ENCODE measurements around the gene KCNJ6.
"Not testable (repeated sequence)": the region's sequence is repeated elsewhere in the genome, so short reads cannot be mapped to it uniquely, and the experiment has no call there.

KCNJ6 gene

DNA sequence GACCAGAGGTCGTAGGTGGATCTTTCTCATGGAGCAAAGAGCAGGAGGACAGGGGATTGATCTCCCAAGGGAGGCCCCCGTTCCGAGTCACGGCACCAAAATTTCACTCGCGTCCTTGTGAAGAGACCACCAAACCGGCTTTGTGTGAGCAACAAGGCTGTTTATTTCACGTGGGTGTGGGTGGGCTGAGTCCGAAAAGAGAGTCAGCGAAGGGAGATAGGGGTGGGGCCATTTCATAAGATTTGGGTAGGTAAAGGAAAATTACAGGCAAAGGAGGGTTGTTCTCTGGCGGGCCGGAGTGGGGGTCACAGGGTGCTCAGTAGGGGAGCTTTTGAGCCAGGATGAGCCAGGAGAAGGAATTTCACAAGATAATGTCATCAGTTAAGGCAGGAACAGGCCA, 324.3 kb downstream of the KCNJ6 start:
- H3K4me3 Mint-ChIP-seq; H3K9me3 Mint-ChIP-seq; H3K36me3 Mint-ChIP-seq (ENCODE audit: low read depth); H3K27me3 Mint-ChIP-seq; H3K4me1 Mint-ChIP-seq (ENCODE audit: low read depth); H3K27ac Mint-ChIP-seq; intact Hi-C loops (cut with micrococcal nuclease): not testable (repeated sequence)

DNA sequence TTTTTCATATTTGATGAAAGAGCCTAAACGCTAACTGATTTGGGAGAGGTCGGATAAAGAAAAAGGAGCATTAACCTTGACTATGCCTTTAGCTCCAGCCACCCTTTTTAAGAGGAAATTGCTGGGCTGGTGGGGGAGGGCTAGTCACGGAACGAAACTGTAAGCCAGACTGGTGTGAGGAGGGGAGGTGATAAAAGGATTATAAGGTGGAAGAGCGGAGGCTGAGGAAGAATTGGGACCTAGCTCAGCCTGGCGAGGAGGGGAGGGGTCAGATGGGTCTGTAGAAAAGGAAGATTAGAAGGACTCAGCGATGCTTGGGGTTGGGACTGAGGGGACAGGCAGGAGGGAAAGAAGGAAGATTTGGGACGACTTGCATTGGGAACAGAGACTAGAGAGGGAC, 325.4 kb downstream of the KCNJ6 start:
- H3K9me3 Mint-ChIP-seq; H3K36me3 Mint-ChIP-seq (ENCODE audit: low read depth); H3K27me3 Mint-ChIP-seq; H3K27ac Mint-ChIP-seq; H3K4me1 Mint-ChIP-seq (ENCODE audit: low read depth); H3K4me3 Mint-ChIP-seq; intact Hi-C loops (cut with micrococcal nuclease): not testable (repeated sequence)

DNA sequence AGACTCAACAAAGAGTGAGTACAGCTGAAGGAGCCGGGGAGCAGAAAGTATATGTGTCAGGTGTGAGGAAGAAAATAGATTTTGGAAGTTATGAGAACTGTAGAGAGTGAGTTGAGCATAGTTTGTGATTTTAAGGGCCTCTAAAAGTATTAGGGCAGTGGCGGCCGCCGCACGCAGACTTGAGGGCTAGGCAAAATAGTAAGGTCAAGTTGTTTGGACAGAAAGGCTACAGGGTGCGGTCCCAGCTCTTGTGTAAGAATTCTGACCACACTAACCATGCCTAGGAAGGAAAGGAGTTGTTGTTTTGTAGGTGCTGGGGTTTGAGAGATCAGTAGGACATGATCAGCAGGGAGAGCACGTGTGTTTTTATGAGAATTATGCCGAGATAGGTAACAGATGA, 327.6 kb downstream of the KCNJ6 start:
- H3K27ac Mint-ChIP-seq; H3K4me1 Mint-ChIP-seq (ENCODE audit: low read depth); intact Hi-C loops (cut with micrococcal nuclease); H3K4me3 Mint-ChIP-seq; H3K36me3 Mint-ChIP-seq (ENCODE audit: low read depth); H3K27me3 Mint-ChIP-seq; H3K9me3 Mint-ChIP-seq: not testable (repeated sequence)

DNA sequence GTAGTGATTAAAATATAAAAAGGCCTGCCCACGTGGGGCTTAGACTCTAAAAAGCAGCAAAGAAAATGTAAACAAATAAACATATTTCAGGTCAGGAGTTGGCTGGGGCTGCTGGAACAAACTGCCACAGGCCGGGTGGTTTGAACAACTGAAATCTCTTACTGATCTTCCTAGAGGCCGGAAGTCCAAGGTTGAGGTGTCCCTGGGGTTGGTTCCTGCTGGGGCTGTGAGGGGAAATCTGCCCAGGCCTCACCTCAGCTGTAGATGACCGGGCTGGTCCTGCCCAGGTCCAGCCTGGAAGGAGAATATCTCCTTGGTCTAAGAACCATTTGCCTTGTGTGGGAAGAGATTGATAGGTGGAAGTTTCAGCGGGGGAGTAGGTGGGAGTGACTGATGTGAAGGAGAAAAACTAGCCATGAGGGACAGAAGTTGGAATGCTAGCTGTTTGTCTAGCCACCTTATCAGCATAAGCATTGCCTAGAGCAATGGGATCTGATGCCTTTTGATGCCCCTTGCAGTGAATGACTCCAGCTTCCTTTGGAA, 328.6 kb downstream of the KCNJ6 start:
- no peak overlapping the region for H3K27ac Mint-ChIP-seq
- no peaks in the 10 kb centered on the region for H3K4me1 Mint-ChIP-seq (ENCODE audit: low read depth)
- no peaks in the 10 kb centered on the region for H3K9me3 Mint-ChIP-seq
- H3K27me3 Mint-ChIP-seq = no peaks in the 10 kb centered on the region
- no peaks in the 10 kb centered on the region for H3K36me3 Mint-ChIP-seq (ENCODE audit: low read depth)
- intact Hi-C loops (cut with micrococcal nuclease) = no loop called here
- no peak overlapping the region for H3K4me3 Mint-ChIP-seq

DNA sequence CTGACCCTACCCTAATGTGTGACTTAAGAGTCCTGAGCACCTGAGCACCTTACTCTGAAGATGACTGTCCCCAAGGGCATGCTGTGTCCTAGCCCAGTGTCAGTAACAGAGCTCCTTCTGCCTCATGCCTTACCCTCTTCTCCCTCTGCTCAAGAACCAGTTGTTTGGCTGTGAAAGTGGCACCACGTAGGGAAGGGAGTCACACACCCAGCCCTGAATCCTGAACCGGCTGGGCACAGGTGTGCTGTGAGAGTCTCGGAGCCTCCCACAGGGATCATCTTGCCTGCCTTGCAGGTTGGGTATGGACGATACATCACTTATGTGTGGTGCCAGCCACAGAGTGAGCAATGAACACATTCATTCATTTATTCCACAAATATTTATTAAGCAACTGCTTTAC, 329.1 kb downstream of the KCNJ6 start:
- Mint-ChIP-seq H3K27ac (no peak overlapping the region), H3K36me3 (ENCODE audit: low read depth) (no peaks in the 10 kb centered on the region), H3K9me3 (no peaks in the 10 kb centered on the region), H3K4me1 (ENCODE audit: low read depth) (peaks cover 4% of the 10 kb centered on the region), H3K4me3 (no peak overlapping the region), H3K27me3 (peaks cover 3% of the 10 kb centered on the region)
- intact Hi-C loops (cut with micrococcal nuclease) = no loop called here

DNA sequence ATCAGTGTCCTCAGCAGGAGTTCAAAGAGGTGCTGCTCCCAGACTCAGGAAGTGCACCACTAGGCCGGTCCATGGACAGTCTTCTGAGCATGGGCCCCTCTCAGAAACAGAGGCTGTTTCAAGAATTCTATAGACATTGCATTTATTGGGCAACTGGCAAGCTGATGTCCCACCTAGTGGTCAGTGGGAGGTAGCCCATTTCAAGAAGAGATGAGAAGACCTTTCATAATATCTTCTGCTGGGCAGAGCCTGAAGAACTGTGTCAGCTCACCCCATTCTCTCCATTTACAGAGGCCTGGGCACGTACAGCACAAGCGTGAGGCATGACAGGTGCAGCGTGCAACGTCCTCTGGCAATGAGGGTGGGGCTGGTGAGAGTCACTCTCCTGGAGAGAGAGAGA, 333.7 kb downstream of the KCNJ6 start:
- no peak overlapping the region for H3K4me3 Mint-ChIP-seq
- H3K27me3 Mint-ChIP-seq = peaks cover 3% of the 10 kb centered on the region
- intact Hi-C loops (cut with micrococcal nuclease) = no loop called here
- no peak overlapping the region for H3K27ac Mint-ChIP-seq
- H3K4me1 Mint-ChIP-seq (ENCODE audit: low read depth) = peaks cover 4% of the 10 kb centered on the region
- H3K9me3 Mint-ChIP-seq = peaks cover 19% of the 10 kb centered on the region
- H3K36me3 Mint-ChIP-seq (ENCODE audit: low read depth) = no peaks in the 10 kb centered on the region

DNA sequence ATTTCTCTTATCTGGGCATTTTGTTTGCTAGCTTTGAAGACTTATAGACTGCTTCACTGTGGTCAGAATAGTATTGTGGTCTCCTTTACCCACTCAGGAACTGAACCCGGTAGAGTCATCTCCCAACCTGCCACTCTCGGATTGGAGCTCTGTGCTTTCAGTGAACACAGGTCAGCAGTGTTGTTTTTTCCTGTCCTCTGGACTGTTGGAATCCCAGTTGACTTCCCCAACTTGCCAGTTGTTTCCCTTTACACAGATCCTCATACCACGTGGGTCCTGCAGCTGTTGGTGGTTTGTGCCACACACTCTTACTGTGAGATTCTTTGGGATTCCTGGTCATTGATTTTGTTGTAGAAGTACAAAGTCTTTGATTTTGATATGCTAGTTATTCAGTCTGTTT, 335.6 kb downstream of the KCNJ6 start:
- Mint-ChIP-seq H3K9me3 (peaks cover 19% of the 10 kb centered on the region), H3K27me3 (peaks cover 3% of the 10 kb centered on the region), H3K36me3 (ENCODE audit: low read depth) (no peaks in the 10 kb centered on the region), H3K4me1 (ENCODE audit: low read depth) (peaks cover 4% of the 10 kb centered on the region), H3K27ac (no peak overlapping the region), H3K4me3 (no peak overlapping the region)
- intact Hi-C loops (cut with micrococcal nuclease) = no loop called here

DNA sequence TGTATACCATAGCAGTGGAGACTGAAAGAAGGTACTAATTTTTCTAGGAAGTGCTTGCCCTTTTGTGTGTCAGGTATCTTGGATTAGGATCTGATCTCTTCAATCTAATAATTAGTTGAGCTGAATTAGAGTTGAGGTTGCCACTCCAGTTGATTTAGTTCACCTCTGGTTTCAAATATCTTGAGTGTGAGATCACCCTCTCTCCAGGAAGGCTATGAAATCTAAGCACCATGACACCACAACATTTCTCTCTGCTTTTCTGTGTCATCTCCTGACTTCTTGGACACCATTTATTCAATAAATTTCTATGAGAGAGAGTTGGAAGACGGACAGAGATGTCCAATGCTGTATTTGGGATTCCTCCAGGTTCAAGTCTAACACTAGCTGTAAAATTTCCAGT, 336.9 kb downstream of the KCNJ6 start:
- intact Hi-C loops (cut with micrococcal nuclease) = no loop called here
- no peak overlapping the region for H3K4me3 Mint-ChIP-seq

DNA sequence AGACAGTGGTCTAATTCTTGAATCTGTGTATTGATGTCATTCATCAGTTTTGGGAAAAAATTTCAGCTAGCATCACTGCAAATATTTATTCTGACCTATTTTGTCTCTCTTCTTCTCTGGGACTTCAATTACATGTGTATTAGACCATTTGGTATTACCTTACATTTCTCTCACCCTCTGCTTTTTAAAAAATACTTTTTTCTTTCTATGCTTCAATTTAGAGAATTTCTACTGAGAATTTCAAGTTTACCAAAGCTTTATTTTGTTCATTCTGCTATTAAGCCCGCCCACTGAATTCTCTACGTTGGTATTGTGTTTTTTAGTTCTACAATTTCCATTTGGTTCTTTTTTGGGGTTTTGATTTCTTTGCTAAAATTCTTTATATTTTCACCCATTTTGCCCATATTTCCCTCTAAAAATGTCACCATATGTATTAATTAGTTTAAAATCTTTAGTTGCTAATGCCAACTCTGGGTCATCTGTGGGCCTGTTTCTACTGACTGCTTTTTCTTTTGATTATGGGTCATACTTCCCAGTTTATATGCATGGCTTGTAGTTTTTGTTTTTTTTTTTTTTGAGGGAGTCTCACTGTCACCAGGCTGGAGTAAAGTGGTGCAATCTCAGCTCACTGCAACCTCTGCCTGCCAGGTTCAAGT, 337.7 kb downstream of the KCNJ6 start:
- intact Hi-C loops (cut with micrococcal nuclease) = no loop called here
- peaks cover 3% of the 10 kb centered on the region for H3K27me3 Mint-ChIP-seq
- no peak overlapping the region for H3K4me3 Mint-ChIP-seq
- H3K27ac Mint-ChIP-seq = no peak overlapping the region
- no peaks in the 10 kb centered on the region for H3K36me3 Mint-ChIP-seq (ENCODE audit: low read depth)
- H3K9me3 Mint-ChIP-seq = peaks cover 19% of the 10 kb centered on the region
- H3K4me1 Mint-ChIP-seq (ENCODE audit: low read depth) = peaks cover 4% of the 10 kb centered on the region

More for the DNA sequence above, 336.9 kb downstream of the KCNJ6 start:
- peaks cover 19% of the 10 kb centered on the region for H3K9me3 Mint-ChIP-seq
- H3K27ac Mint-ChIP-seq = no peak overlapping the region
- peaks cover 3% of the 10 kb centered on the region for H3K27me3 Mint-ChIP-seq
- no peaks in the 10 kb centered on the region for H3K36me3 Mint-ChIP-seq (ENCODE audit: low read depth)
- peaks cover 4% of the 10 kb centered on the region for H3K4me1 Mint-ChIP-seq (ENCODE audit: low read depth)

DNA sequence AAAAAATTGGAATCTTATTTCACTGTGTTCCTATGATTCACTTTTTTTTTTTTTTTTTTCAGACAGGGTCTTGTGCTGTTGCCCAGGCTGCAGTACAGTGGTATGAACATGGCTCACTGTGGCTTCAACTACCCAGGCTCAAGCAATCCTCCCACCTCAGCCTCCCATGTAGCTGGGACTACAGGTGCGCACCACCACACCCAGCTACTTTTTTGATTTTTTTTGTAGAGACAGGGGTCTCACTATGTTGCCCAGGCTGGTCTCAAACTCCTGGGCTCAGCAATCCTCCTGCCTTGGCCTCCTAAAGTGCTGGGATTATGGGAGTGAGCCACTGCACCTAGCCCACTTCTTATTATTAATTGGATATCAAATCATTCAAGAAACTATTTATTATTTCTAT, 339.3 kb downstream of the KCNJ6 start:
- H3K4me3 Mint-ChIP-seq; H3K27me3 Mint-ChIP-seq; H3K4me1 Mint-ChIP-seq (ENCODE audit: low read depth); H3K27ac Mint-ChIP-seq; H3K36me3 Mint-ChIP-seq (ENCODE audit: low read depth); intact Hi-C loops (cut with micrococcal nuclease): not testable (repeated sequence)
- peaks cover 19% of the 10 kb centered on the region for H3K9me3 Mint-ChIP-seq

DNA sequence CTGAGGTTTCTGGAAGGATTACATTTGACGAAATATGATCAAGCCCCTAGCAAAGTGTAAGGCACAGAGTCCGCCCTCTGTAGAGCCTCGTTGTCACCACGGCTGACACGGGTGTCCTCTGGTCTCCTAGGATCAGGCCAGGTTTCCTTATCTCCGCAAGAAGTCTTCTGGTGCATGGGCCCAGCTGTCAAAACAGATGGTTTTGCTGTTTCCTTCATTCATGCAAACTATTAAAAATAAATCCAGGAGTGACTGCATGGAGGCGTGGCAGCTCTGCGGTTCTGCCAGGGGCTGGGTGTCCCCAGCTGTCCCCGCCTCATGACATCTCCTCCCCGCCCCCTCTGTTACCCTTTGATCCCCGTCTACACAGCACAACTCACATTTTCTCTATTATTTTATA, 340.7 kb downstream of the KCNJ6 start:
- Mint-ChIP-seq H3K4me3 (no peak overlapping the region), H3K4me1 (ENCODE audit: low read depth) (no peaks in the 10 kb centered on the region)
- intact Hi-C loops (cut with micrococcal nuclease) = no loop called here

DNA sequence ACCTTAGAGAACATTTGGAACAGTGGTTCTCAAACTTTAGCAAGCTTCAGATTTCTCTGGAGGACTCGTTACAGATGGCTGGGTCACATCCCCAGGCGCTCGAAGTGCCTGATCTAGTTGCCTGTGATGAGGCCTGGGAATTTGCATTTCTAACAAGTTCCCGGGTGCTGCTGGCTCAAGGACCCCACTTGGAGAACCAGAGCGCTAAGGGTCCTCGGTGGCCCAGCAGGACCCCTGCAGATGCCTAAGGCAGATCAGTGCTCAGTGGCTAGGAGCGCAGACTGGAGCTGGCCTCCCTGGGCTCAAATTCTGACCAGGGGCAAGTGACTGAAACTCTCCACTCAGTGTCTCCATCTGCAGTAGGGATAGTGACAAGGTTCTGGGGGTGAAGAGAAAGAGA, 341.5 kb downstream of the KCNJ6 start:
- H3K9me3 Mint-ChIP-seq = peaks cover 19% of the 10 kb centered on the region
- intact Hi-C loops (cut with micrococcal nuclease) = no loop called here
- H3K27ac Mint-ChIP-seq = no peak overlapping the region

More for the DNA sequence above, 340.7 kb downstream of the KCNJ6 start:
- Mint-ChIP-seq H3K36me3 (ENCODE audit: low read depth) (no peaks in the 10 kb centered on the region), H3K27me3 (no peaks in the 10 kb centered on the region), H3K9me3 (peaks cover 19% of the 10 kb centered on the region), H3K27ac (no peak overlapping the region)

DNA sequence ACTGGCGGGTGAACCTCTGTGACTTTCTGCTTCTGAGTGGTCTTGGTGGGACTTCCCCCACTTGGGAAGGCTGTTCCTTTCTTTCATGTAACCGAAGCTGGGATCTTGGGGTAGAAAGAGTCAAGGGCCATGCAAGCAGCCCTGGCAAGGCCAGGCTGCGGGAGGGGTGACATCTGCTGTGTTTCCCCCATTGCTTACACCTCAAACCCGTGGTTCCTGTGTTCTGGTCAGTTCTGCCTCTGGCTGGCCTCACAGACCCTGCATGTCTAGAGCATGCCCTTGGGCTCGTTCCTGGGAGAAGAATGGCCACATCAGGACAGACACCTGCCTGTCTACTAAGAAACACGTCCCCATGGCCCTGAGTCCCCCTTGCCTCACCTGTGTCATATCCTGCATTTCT, 341.9 kb downstream of the KCNJ6 start:
- intact Hi-C loops (cut with micrococcal nuclease) = no loop called here
- Mint-ChIP-seq H3K4me1 (ENCODE audit: low read depth) (no peaks in the 10 kb centered on the region), H3K27ac (no peak overlapping the region), H3K36me3 (ENCODE audit: low read depth) (no peaks in the 10 kb centered on the region), H3K4me3 (no peak overlapping the region), H3K9me3 (peaks cover 16% of the 10 kb centered on the region), H3K27me3 (peaks cover 5% of the 10 kb centered on the region)

More for the DNA sequence above, 341.5 kb downstream of the KCNJ6 start:
- no peaks in the 10 kb centered on the region for H3K4me1 Mint-ChIP-seq (ENCODE audit: low read depth)
- no peaks in the 10 kb centered on the region for H3K36me3 Mint-ChIP-seq (ENCODE audit: low read depth)
- H3K4me3 Mint-ChIP-seq = no peak overlapping the region
- peaks cover 4% of the 10 kb centered on the region for H3K27me3 Mint-ChIP-seq

DNA sequence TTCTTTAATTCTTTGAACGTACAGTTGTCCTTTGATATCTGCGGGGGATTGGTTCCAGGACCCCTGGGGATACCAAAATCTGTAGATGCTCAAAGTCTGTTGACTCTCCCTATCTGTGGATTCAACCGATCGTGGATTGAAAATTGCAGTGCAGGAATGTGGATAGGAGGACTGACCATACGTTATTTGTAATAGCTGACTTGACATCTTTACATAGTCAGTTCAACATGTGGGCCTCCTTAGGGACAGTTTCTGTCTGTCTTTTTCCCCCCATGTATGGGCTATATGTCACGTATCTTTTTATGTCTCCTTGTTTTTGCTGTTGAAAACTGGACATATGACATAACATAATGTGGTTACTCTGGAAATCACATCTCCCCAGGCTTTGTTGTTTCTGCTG, 344.8 kb downstream of the KCNJ6 start:
- Mint-ChIP-seq H3K9me3 (no peaks in the 10 kb centered on the region), H3K36me3 (ENCODE audit: low read depth) (no peaks in the 10 kb centered on the region), H3K4me1 (ENCODE audit: low read depth) (no peaks in the 10 kb centered on the region), H3K27me3 (peaks cover 10% of the 10 kb centered on the region), H3K4me3 (no peak overlapping the region), H3K27ac (no peak overlapping the region)
- intact Hi-C loops (cut with micrococcal nuclease) = no loop called here

DNA sequence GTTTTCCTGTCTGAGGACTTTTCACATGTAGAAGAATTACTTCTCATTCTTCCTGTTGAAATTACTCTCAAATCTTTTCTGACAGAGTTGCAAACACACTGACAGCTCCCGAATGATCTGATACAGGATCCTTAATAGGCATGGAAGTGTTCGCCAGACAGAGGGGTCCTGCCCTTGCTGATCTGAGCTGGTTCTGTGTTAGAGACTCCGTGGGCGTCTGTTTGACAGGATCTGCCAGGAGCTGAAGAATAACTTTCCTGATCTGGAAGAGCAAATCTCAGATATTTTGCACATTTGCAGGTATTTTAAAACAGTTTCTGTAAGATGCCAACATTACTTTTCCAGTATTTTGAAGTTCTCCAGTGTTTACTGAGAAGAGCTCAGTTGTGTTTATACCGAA, 347.3 kb downstream of the KCNJ6 start:
- Mint-ChIP-seq H3K36me3 (ENCODE audit: low read depth) (no peaks in the 10 kb centered on the region), H3K9me3 (no peaks in the 10 kb centered on the region), H3K27me3 (peaks cover 14% of the 10 kb centered on the region), H3K4me1 (ENCODE audit: low read depth) (peaks cover 19% of the 10 kb centered on the region), H3K4me3 (no peak overlapping the region), H3K27ac (no peak overlapping the region)
- intact Hi-C loops (cut with micrococcal nuclease) = loop anchor here (10.0 kb wide), 1 partner anchor 494 kb away; the partner anchor contains the start of genes PIGP and TTC3
